GM12891 (cell line): Measurements from ENCODE around the gene CTDSP2.

Source experiments
- PAX5 ChIP-seq: IDR thresholded peaks from 2 replicates; pipeline ENCODE4 v1.6.1; 2011; ENCODE audit warnings: low read length, moderate library complexity, mild to moderate bottlenecking; ENCODE audit not compliant: insufficient read depth, severe bottlenecking
- POLR2A ChIP-seq: IDR thresholded peaks from 2 replicates; pipeline ENCODE4 v1.6.1; 2011; ENCODE audit warnings: low read depth, low read length, control low read depth
- POLR2AphosphoS5 ChIP-seq: IDR thresholded peaks from 2 replicates; pipeline ENCODE4 v1.6.1; 2011; ENCODE audit warnings: low read depth, low read length, control low read depth
- POU2F2 ChIP-seq: IDR thresholded peaks from 2 replicates; pipeline ENCODE4 v1.6.1; 2011; ENCODE audit warnings: low read depth, mild to moderate bottlenecking, control low read depth, low read length, moderate library complexity
- SPI1 ChIP-seq: IDR thresholded peaks from 2 replicates; pipeline ENCODE4 v1.6.1; 2011; ENCODE audit warnings: low read depth, low read length, control low read depth
- TAF1 ChIP-seq: IDR thresholded peaks from 2 replicates; pipeline ENCODE4 v1.6.1; 2011; ENCODE audit warnings: low read depth, low read length, control low read depth

GRCh38 chr12:57821474-57822214, 24.9 kb downstream of the CTDSP2 start:
- TF ChIP-seq POLR2AphosphoS5 (no peak), POLR2A (no peak), TAF1 (no peak), POU2F2 (no peak), SPI1 (no peak), PAX5 (no peak)
